Measurements from ENCODE around the gene CIDEB.

CIDEB gene

DNA sequence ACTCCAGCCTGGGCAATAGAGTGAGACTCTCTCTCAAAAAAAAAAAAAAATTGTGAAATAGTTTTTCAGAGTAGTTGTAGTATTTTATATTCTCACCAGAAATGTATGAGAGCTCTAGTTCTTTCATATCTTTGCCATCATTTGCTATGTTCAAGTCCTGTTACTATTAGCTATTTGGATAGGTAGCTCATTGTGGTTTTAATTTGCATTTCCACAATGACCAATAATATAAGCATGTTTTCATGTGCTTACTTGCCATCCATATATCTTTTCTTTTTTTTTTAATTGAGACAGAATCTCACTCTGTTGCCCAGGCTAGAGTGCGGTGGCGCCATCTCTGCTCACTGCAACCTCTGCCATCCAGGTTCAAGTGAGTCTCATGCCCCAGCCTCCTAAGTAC lies 40.4 kb upstream of the CIDEB start (continued):
- TF ChIP-seq, protein P1, sequence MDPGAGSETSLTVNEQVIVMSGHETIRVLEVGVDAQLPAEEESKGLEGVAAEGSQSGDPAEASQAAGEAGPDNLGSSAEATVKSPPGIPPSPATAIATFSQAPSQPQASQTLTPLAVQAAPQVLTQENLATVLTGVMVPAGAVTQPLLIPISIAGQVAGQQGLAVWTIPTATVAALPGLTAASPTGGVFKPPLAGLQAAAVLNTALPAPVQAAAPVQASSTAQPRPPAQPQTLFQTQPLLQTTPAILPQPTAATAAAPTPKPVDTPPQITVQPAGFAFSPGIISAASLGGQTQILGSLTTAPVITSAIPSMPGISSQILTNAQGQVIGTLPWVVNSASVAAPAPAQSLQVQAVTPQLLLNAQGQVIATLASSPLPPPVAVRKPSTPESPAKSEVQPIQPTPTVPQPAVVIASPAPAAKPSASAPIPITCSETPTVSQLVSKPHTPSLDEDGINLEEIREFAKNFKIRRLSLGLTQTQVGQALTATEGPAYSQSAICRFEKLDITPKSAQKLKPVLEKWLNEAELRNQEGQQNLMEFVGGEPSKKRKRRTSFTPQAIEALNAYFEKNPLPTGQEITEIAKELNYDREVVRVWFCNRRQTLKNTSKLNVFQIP (CRISPR knock-in tag; IDR thresholded peaks at IDR 0.05; ENCODE audit: borderline replicate concordance, low read depth), result no peak
- TF ChIP-seq TCF4 (CRISPR knock-in tag; IDR thresholded peaks at IDR 0.05; ENCODE audit: borderline replicate concordance) (no peak), BACH2 (CRISPR knock-in tag; IDR thresholded peaks at IDR 0.05; ENCODE audit: borderline replicate concordance) (no peak)

DNA sequence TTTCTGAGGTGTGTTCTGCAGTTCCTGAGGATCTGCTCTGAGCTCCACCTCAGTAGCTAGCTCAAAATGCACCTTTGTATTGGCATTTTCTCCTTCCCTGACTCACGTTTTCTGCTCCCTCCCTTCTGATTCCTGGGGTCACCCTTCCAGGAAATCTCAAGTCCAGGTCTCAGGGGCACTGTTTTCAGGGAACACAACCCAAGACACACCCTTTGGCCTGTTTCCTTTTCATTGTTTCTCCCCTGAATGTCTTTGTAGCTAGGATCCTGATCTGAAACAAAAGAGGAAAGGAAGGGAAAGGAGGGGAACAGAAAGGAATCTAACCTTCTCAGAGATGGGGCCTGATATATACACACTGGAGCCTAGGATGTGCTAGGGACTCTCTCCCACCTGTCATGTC lies 39.4 kb upstream of the CIDEB start:
- ATAC-seq, result no peak
- no peak for TF ChIP-seq SNAI2 (CRISPR knock-in tag; IDR thresholded peaks at IDR 0.05)
- no peak for TF ChIP-seq CSDC2 (CRISPR knock-in tag; IDR thresholded peaks at IDR 0.05)
- TF ChIP-seq, protein P2, sequence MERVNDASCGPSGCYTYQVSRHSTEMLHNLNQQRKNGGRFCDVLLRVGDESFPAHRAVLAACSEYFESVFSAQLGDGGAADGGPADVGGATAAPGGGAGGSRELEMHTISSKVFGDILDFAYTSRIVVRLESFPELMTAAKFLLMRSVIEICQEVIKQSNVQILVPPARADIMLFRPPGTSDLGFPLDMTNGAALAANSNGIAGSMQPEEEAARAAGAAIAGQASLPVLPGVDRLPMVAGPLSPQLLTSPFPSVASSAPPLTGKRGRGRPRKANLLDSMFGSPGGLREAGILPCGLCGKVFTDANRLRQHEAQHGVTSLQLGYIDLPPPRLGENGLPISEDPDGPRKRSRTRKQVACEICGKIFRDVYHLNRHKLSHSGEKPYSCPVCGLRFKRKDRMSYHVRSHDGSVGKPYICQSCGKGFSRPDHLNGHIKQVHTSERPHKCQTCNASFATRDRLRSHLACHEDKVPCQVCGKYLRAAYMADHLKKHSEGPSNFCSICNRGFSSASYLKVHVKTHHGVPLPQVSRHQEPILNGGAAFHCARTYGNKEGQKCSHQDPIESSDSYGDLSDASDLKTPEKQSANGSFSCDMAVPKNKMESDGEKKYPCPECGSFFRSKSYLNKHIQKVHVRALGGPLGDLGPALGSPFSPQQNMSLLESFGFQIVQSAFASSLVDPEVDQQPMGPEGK (CRISPR knock-in tag; IDR thresholded peaks at IDR 0.05; ENCODE audit: borderline replicate concordance), result no peak
- no peak for TF ChIP-seq TCF4 (CRISPR knock-in tag; IDR thresholded peaks at IDR 0.05; ENCODE audit: borderline replicate concordance)
- TF ChIP-seq, protein P1 (CRISPR knock-in tag; IDR thresholded peaks at IDR 0.05; ENCODE audit: borderline replicate concordance, low read depth), result no peak
- TF ChIP-seq ZNF70 (CRISPR knock-in tag; IDR thresholded peaks at IDR 0.05), result no peak
- TF ChIP-seq ZFP3 (CRISPR knock-in tag; IDR thresholded peaks at IDR 0.05), result no peak

DNA sequence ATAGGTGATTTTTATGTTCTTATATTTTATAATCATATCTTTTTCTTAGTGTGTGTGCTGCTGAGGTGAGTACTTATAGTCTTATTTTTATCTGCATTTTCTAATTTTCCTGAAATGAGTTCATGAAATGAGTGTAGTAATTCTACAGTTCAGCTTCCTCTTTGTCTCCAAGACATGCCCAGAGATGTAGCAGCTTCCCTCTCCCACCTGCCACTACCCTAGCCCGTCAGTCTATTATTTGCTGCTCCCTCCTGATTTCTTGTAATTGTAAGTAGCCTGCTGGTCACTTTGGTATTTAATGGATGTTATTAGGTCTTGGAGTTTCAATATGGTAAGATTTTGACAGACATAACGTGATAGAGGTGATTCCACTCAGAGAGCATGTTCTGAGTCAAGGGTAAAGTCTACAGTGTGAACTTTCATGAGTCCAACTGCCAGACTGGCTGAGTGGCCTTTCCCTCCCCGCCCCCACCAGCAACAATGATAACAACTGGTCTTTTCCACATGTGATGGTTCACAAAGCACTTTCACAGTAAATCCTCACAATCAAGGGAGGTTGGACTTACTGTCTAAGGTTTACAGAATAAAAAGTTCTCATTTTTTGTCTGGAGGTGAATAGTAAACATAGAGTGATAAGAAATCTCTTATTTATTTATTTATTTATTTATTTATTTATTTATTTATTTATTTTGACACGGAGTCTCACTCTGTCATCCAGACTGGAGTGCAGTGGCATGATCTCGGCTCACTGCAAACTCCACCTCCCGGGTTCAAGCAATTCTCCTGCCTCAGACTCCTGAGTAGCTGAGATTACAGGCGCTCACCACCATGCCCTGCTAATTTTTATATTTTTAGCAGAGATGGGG lies 36.3 kb upstream of the CIDEB start:
- no peak for TF ChIP-seq OSR1 (CRISPR knock-in tag; IDR thresholded peaks at IDR 0.05)
- no peak for TF ChIP-seq BACH2 (CRISPR knock-in tag; IDR thresholded peaks at IDR 0.05; ENCODE audit: borderline replicate concordance)
- no peak for TF ChIP-seq ZNF8 (CRISPR knock-in tag; IDR thresholded peaks at IDR 0.05)
- TF ChIP-seq, protein P3, sequence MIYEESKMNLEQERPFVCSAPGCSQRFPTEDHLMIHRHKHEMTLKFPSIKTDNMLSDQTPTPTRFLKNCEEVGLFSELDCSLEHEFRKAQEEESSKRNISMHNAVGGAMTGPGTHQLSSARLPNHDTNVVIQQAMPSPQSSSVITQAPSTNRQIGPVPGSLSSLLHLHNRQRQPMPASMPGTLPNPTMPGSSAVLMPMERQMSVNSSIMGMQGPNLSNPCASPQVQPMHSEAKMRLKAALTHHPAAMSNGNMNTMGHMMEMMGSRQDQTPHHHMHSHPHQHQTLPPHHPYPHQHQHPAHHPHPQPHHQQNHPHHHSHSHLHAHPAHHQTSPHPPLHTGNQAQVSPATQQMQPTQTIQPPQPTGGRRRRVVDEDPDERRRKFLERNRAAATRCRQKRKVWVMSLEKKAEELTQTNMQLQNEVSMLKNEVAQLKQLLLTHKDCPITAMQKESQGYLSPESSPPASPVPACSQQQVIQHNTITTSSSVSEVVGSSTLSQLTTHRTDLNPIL (CRISPR knock-in tag; IDR thresholded peaks at IDR 0.05; ENCODE audit: low read depth), result no peak
- TF ChIP-seq CSDC2 (CRISPR knock-in tag; IDR thresholded peaks at IDR 0.05), result no peak
- no peak for TF ChIP-seq PPARA (CRISPR knock-in tag; IDR thresholded peaks at IDR 0.05; ENCODE audit: borderline replicate concordance)
- TF ChIP-seq ZFP30 (CRISPR knock-in tag; IDR thresholded peaks at IDR 0.05), result no peak
- ATAC-seq, result no peak

DNA sequence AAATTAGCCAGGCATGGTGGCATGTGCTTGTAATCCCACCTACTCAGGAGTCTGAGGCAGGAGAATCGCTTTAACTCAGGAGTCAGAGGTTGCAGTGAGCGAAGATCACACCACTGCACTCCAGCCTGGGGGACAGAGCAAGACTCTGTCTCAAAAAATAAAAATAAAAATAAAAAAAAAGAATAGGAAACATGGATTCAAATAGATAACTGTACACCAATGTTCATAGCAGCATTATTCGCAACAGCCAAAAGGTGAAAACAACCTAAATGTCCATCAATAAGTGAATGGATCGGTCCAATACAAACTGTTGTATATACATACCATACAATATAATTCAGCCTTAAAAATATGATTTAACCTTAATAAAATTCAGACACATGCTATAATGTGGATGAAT lies 35.1 kb upstream of the CIDEB start:
- TF ChIP-seq PPARA (CRISPR knock-in tag; IDR thresholded peaks at IDR 0.05; ENCODE audit: borderline replicate concordance), result no peak
- TF ChIP-seq ARNTL (CRISPR knock-in tag; IDR thresholded peaks at IDR 0.05; ENCODE audit: borderline replicate concordance, low read depth), result no peak
- no peak for TF ChIP-seq ZFP30 (CRISPR knock-in tag; IDR thresholded peaks at IDR 0.05)
- TF ChIP-seq, protein P3 (CRISPR knock-in tag; IDR thresholded peaks at IDR 0.05; ENCODE audit: low read depth), result no peak
- TF ChIP-seq TCF4 (CRISPR knock-in tag; IDR thresholded peaks at IDR 0.05; ENCODE audit: borderline replicate concordance), result no peak
- no peak for TF ChIP-seq ZFP3 (CRISPR knock-in tag; IDR thresholded peaks at IDR 0.05)
- TF ChIP-seq, protein P2 (CRISPR knock-in tag; IDR thresholded peaks at IDR 0.05; ENCODE audit: borderline replicate concordance), result no peak
- ATAC-seq, result no peak
